ENCODE measurements around the gene SFMBT2. TPM values are rescaled to one million over a fixed set of nuclear protein-coding genes. Genes with fewer than 3 reads are reported as not detected.

SFMBT2 gene
- total and polyA plus RNA-seq, 12 donors = 3.7 to 17.9 (median 12.7) TPM

DNA sequence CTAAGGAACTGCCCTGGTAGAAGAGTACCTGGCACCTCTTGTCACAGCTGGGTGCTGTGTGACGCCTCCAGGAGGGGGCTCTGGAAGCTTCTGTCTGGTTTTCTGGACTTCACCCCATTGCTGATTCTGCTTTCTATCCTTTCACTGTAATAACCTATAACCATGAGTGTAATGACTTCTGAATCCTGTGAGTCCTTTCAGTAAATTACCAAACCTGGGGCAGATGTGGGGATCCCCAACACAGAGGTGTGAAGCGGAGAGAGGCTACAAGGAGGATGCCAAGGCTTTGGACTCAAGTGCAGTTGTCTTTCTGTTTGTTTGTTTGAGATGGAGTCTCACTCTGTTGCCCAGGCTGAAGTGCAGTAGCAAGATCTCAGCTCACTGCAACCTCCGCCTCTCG is 143.7 kb downstream of the SFMBT2 start:
- DNase-seq = no peak
- Histone ChIP-seq H3K27me3 (no peaks in the 10 kb centered on the region), H3K4me3 (no peak overlapping the region), H3K36me3 (replicated peaks in 1 of 2) (no peaks in the 10 kb centered on the region), H3K27ac (no peak overlapping the region), H3K4me1 (replicated peaks in 1 of 2) (peaks cover 9 to 27% of the 10 kb centered on the region in 2 donors), H3K9me3 (replicated peaks in 1 of 3) (no peaks in the 10 kb centered on the region)
- TF ChIP-seq, protein P1, sequence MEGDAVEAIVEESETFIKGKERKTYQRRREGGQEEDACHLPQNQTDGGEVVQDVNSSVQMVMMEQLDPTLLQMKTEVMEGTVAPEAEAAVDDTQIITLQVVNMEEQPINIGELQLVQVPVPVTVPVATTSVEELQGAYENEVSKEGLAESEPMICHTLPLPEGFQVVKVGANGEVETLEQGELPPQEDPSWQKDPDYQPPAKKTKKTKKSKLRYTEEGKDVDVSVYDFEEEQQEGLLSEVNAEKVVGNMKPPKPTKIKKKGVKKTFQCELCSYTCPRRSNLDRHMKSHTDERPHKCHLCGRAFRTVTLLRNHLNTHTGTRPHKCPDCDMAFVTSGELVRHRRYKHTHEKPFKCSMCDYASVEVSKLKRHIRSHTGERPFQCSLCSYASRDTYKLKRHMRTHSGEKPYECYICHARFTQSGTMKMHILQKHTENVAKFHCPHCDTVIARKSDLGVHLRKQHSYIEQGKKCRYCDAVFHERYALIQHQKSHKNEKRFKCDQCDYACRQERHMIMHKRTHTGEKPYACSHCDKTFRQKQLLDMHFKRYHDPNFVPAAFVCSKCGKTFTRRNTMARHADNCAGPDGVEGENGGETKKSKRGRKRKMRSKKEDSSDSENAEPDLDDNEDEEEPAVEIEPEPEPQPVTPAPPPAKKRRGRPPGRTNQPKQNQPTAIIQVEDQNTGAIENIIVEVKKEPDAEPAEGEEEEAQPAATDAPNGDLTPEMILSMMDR (IDR thresholded peaks at IDR 0.05) = no peak
- no peak for TF ChIP-seq POLR2A (IDR thresholded peaks at IDR 0.05)
- 97 to 99% (median 98%) methylated on average over 4 of the region's 4 CpGs for WGBS, 4 donors
- intact Hi-C loops (cut with DNase I) = no loop called here

DNA sequence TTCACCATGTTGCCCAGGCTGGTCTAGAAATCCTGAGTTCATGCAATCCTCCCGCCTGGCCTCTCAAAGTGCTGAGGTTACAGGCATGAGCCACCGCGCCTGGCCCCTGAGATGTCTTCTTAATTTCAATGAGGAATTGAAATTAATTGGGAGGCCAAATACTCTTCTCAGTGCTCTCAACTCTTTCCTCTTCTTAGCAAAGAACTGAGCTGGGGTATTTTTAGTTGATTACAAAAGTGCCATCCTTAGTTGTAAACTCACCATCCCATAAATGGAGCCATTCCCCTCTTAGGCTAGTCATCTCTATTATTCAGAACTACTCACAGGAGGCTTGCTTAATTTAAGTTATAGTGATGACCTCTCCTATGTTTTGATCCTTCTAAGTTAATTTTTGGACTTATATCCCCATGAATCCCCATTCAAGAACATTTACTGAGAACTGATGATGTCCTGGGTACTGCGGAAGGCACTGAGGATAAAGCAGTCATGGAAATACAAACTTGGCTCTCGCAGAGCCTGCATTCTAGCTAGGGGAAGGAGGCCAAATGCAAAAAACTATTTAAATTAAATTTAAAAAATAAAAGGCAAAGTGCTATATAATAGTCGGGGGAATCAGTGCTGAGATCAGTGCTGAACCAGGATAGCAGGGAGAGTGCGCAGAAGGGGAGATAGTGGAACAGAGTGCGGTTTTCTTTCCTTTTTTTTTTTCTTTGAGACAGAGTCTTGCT is 145.3 kb downstream of the SFMBT2 start:
- DNase-seq = peak in 1 of 7 donors; percentile 15
- Histone ChIP-seq H3K36me3 (replicated peaks in 1 of 2) (no peaks in the 10 kb centered on the region), H3K27ac (no peak overlapping the region), H3K4me1 (replicated peaks in 1 of 2) (peaks cover 14 to 42% of the 10 kb centered on the region in 2 donors), H3K27me3 (no peaks in the 10 kb centered on the region), H3K9me3 (replicated peaks in 1 of 3) (no peaks in the 10 kb centered on the region), H3K4me3 (no peak overlapping the region)
- no peak for TF ChIP-seq POLR2A (IDR thresholded peaks at IDR 0.05)
- TF ChIP-seq, protein P1 (IDR thresholded peaks at IDR 0.05) = no peak
- 89 to 93% (median 92%) methylated on average over 7 to 8 of the region's 8 CpGs for WGBS, 4 donors
- intact Hi-C loops (cut with DNase I) = no loop called here

DNA sequence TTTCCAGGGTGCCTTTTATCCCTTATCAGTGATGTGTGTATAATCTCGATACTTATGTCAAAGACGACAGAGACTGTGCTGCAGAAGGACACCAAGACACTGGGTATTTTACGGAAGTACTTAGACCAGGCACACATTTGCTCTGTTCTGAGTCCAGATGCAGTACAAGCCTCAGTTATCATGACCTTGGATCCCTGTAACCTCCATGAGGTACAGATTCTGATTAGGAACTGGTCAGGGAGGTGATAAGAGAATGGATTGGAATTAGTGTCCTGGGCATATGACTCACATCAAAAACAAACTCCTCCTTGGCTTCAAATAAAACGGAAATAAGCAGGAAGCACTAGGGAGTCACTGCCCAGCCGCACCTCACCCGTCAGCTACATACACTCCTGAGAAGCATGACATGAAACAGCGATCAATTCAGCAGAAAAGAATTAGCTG is 146.5 kb downstream of the SFMBT2 start:
- WGBS, 4 donors = 33 to 52% (median 40%) methylated on average over 7 of the region's 7 CpGs
- Histone ChIP-seq H3K36me3 (replicated peaks in 1 of 2) (no peaks in the 10 kb centered on the region), H3K9me3 (replicated peaks in 1 of 3) (no peaks in the 10 kb centered on the region), H3K27me3 (no peaks in the 10 kb centered on the region), H3K4me3 (peak overlapping the region in 2 of 4 donors; percentile 20 to 25), H3K4me1 (replicated peaks in 1 of 2) (peaks cover 14 to 47% of the 10 kb centered on the region in 2 donors), H3K27ac (peak overlapping the region in 3 of 5 donors; percentile 59 to 64 (median 62))
- TF ChIP-seq POLR2A (IDR thresholded peaks at IDR 0.05) = peak in 1 of 2 donors; percentile 49
- TF ChIP-seq, protein P1 (IDR thresholded peaks at IDR 0.05) = no peak
- DNase-seq = peak in 6 of 7 donors; percentile 38 to 78 (median 65)
- intact Hi-C loops (cut with DNase I) = loop anchor here in 1 of 2 donors (5.0 kb wide), 1 partner anchor 143 kb away; no protein-coding TSS in a partner anchor

DNA sequence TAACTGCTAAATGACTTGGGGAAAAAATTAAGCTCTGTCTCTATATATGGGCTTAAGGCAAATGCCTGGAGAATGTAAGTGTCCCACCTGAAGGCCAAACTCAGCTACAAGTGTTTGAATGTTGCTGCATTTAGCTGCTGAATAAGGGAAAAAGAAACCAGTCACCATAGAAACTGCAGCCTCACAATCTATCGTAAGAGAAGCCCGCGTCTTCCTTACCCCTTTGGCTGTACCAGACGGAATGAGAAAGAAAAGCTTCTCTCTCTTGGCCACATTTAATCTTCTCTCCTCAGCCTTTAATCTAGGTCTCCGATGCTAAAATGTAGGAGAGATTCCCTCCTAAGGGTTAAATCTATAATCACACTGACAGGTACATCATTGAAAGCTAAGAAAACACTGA is 147.2 kb downstream of the SFMBT2 start:
- WGBS, 4 donors = 85 to 94% (median 92%) methylated on average over 5 of the region's 5 CpGs
- H3K4me3 ChIP-seq = no peak overlapping the region
- peaks cover 14 to 42% of the 10 kb centered on the region in 2 donors for H3K4me1 ChIP-seq (replicated peaks in 1 of 2)
- no peaks in the 10 kb centered on the region for H3K9me3 ChIP-seq (replicated peaks in 1 of 3)
- H3K27ac ChIP-seq = peak overlapping the region in 3 of 5 donors; percentile 59 to 64 (median 62)
- H3K27me3 ChIP-seq = no peaks in the 10 kb centered on the region
- H3K36me3 ChIP-seq (replicated peaks in 1 of 2) = no peaks in the 10 kb centered on the region
- intact Hi-C loops (cut with DNase I) = loop anchor here in 1 of 2 donors (5.0 kb wide), 1 partner anchor 144 kb away; no protein-coding TSS in a partner anchor
- no peak for DNase-seq
- TF ChIP-seq POLR2A (IDR thresholded peaks at IDR 0.05) = no peak
- TF ChIP-seq, protein P1 (IDR thresholded peaks at IDR 0.05) = no peak
